ENCODE data around the gene PMS1.
"Not testable (repeated sequence)": the region's sequence is repeated elsewhere in the genome, so short reads cannot be mapped to it uniquely, and the experiment has no call there.

Gene PMS1

GRCh38 chr2:189818249-189819038, 34.2 kb downstream of the PMS1 start:
- DNase-seq (ENCODE audit: low spot score) = no peak

DNA sequence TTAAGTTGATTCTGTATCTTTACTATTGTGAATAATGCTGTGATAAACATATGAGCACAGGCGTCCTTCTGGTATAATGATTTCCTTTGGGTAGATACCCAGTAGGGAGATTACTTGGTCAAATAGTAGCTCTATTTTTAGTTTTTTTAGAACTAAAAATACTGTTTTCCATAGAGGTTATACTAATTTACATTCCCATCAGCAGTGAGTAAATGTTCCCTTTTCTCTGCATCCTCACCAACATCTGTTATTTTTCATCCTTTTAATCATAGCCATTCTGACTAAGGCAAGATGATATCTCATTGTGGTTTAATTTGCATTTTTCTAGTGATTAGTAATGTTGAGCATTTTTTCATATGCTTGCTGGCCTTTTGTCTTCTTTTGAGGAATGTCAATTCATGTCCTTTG, 35.1 kb downstream of the PMS1 start:
- DNase-seq (ENCODE audit: low spot score) = no peak

DNA sequence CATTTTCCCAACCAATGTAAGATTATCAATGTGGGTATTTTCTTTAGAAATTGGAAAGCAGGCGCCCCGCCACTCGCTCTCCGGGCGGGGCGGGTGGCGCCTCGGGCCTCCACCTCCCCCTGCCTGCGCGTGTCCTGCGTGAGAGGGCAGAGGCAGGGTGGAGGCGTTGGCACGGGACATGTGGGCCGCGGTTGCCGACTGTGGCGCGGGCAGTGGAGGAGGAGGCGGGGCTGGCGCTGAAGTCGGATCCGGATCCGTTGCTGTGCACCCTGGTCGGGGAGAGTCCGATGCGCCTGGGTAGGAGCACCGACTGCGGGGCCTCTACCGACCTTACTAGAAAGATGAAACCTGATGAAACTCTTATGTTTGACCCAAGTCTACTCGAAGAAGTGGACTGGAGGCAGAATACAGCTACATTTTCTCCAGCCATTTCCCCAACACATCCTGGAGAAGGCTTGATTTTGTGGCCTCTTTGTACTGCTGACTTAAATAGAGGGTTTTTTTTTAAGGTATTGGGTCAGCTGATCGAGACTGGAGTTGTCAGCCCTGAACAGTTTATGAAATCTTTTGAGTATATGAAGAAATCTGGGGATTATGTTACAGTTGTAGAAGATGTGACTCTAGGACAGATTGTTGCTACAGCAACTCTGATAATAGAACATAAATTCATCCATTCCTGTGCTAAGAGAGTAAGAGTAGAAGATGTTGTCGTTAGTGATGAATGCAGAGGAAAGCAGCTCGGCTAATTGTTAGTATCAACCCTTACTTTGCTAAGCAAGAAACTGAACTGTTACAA, 37.9 kb downstream of the PMS1 start:
- no peak for DNase-seq (ENCODE audit: low spot score)

DNA sequence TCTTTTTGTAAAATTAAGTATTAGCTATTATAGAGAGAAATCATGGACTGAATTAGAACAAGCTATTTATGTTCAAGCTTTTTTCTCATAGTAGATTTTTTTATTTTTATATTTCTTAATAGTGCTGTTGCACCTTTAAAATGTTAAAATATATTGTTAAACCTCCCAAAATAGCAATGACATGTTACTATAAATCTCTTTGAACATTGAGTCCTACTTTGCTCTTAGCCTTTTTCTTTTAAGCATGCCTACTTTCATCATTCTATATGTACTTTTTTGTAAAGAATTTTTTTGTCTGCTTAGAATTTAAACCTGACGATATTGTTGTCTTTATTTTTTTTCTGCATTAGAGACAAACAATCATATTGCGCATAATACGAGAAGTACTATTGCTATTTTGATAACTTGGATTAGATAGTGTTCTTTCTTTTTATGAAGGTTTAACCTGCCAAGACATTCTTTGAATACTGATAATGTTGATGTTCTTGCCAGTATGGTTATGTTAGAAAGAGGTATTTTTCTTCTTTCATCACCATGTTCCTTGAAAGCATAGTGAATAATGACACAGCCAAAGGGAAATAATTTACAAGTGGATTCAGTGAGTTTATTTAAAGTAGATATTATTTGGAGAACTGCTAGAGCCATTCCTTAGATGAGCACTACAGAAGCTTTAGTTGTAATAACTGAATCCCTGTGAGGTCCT, 40.6 kb downstream of the PMS1 start:
- no peak for DNase-seq (ENCODE audit: low spot score)

DNA sequence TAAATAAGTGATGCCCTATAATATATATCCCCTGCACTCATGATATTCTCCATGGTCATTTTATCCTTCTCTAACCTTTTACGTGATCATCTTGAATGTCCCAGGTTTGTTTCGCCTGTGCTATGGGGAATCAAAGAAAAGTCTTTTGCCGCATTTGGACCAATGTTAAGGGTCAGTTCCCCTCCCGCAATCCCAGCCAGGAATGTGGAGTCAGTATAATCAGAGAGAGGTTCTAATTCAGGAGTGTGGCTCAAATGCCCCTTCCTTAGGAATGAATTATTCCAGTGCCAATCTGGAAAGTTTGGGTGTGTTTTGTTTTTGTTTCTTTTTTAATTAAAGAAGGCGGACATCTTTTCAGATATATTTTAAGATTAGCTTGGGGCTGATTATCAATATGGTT, 41.8 kb downstream of the PMS1 start:
- DNase-seq (ENCODE audit: low spot score) = no peak

DNA sequence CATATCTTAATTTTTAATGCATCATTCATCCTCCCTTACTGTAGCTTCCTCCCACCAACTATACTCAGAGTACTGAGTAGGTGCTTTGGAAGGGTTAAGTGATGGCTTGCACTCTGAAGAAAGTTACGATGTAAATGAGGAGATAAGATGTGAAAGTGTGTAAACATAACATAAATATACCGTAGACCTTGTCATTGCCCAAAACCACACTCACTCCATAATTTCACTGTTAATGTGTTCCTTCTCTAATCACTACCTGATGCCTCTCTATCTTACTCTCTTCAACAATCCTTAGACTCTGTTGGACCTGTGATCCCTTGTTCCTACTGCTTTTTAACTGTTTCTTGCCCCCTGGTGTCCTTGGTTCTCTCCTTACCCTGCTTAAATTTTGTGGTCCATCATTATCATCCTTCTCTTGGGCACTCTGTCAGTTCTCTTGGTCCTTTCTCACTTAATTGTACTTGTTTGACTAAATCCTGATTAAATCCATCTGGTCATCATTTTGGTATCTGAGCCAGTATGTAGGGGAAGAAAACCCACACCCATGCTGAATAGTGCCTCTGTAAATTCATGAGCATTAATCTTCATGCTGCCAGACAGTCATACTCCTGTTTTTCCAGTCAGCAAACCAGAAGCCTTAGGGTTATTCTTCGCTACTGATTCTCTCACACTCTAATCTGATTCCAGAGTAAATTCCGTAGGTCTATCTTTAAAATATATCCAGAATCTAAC, 45.0 kb downstream of the PMS1 start:
- DNase-seq (ENCODE audit: low spot score) = no peak

GRCh38 chr2:189830510-189830909, 46.3 kb downstream of the PMS1 start:
- no peak for DNase-seq (ENCODE audit: low spot score)

DNA sequence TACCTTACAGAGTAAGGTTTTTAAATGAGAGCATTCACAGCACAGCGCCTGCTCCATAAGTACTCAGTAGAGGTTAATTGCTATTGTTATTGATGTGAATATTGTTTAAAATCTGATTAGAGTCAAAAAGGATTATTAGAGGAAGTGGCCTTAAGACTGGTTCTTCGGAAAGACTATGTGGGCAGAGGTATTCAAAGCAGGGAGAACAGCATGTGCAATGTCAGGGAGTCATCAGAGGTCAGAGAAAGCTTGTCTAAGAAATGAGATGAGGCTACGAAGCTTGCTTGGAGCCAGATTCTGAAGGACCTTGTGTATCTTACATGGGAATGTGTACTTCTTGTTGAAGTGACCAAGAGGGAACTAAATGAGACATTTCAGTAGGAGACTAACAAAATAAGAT, 49.8 kb downstream of the PMS1 start:
- no peak for DNase-seq (ENCODE audit: low spot score)

- DNase-seq (ENCODE audit: low spot score) = not testable (repeated sequence)
Observed at GRCh38 chr2:189834642-189835041, 50.4 kb downstream of the PMS1 start.

DNA sequence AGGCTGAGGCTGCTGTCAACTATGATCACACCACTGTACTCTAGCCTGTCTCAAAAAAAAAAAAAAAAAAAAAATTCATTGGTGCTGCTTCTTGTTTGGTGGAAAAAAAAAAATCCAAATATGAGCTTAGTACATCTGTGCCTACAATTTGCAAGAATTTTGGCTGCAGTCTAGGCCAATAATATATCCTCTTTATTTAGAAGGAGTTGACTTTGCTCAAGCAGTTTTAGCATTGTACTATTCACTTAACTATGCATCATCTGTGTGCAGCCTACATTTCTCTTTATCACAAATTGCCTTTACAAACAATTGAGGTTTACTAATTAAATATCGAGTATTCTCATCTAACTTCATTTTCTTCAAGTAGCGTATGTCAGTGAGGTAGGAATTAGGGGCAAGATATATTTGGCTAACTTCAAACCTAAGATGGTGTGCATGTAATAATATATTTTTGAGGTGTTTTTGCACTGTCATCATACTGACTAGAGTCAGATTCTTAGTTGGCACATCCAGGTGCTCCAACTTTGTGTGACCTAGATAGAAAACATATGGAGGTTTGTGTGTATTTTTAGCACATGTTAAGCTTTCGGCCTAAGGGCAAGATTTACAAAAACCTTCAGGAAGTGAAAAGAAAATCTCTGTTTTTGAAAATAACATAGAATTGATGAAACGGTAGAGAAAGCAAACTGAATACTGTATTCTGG, 51.8 kb downstream of the PMS1 start:
- no peak for DNase-seq (ENCODE audit: low spot score)

GRCh38 chr2:189836644-189837043, 52.4 kb downstream of the PMS1 start:
- DNase-seq (ENCODE audit: low spot score) = no peak

- no peak for DNase-seq (ENCODE audit: low spot score)
Observed at GRCh38 chr2:189837326-189837725, 53.1 kb downstream of the PMS1 start.

GRCh38 chr2:189841019-189841418, 56.8 kb downstream of the PMS1 start:
- DNase-seq (ENCODE audit: low spot score) = no peak

GRCh38 chr2:189848276-189848675, 64.0 kb downstream of the PMS1 start:
- DNase-seq (ENCODE audit: low spot score) = no peak

DNA sequence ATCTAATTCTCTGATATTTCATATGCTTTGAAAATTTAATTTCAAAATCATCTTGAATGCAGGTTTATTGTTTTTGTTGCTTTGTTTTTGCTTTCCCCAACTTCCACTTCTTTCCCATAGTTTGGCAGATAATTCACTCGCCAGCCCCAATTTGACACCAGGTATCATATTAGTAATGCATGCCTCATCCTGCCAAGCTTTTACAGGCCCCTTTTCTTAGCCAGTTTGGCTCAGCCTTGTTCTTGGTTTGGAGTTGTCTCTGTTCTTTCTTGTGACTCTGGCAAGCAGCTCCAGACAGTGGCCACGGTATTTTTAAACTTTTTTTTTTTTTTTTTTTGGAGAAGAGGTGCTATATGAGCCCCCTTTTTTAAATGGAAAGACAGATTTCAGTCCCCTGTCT, 65.3 kb downstream of the PMS1 start:
- no peak for DNase-seq (ENCODE audit: low spot score)

DNA sequence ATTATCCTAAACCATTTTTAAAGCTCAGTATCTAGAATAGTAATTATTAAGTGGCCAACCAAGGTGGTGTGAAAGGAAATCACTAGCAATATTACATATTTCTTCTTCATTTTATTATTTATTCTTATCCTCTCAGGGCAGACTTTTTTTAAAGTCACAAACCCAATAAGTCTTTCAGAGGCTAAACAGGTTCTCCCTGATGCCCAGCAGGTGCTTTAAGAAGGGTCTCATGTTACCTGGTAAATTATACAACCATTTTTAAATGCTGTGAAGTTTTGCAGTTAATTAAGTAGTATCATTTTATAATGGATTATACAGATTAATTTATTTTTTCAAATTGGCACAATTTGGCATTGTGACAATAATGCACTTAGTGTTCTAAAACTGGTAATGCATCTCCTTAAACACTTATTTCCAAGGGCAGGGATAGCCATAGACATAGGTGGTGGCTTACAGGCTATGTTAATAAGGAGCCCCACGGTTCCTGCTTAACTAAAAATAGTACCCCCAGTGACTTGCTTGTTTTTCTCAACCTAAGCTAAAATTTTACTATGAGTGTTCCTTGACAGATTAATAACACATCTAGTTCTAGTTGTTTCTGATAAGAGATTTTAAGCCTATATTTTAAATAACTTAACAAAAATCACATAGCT, 67.0 kb downstream of the PMS1 start:
- no peak for DNase-seq (ENCODE audit: low spot score)

GRCh38 chr2:189854187-189854586, 69.9 kb downstream of the PMS1 start:
- DNase-seq (ENCODE audit: low spot score) = no peak

DNA sequence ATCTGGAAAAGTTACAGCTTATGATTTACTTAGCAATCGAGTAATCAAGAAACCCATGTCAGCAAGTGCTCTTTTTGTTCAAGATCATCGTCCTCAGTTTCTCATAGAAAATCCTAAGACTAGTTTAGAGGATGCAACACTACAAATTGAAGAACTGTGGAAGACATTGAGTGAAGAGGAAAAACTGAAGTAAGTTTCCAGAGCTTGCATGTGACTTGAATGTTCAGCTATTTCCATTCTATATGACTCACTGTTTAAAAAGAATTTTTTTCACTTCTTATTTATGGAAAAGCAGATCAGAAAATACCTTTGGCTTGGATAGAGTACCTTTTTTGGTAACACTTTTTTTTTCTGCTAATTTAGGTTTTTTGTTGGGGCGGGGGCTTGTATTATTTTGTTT, 70.7 kb downstream of the PMS1 start:
- no peak for DNase-seq (ENCODE audit: low spot score)

GRCh38 chr2:189858291-189858690, 74.0 kb downstream of the PMS1 start:
- no peak for DNase-seq (ENCODE audit: low spot score)

- DNase-seq (ENCODE audit: low spot score) = no peak
Observed at GRCh38 chr2:189860161-189860560, 75.9 kb downstream of the PMS1 start.

DNA sequence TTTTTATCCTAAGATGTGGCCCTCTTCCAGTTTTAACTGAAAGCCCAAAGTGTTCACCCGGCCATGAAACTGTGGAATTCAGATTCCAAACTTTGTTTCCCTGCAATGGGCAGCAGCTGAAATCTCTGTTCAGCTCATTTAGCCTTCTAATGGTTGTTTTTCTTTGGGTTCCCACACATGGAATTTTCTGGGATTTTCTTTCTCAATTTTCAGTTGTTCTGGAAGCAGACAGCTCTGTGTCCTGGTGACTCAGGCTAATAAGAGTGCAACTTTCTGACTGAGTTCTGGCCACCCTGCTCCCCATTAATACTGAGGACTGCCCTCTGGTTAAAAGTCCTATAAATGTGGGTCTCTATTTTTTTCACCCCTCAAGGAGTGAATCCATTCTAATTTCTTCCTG, 78.5 kb downstream of the PMS1 start:
- no peak for DNase-seq (ENCODE audit: low spot score)
